Heart left ventricle (tissue), 16 donors: ENCODE measurements around the gene C2CD2. TPM values are rescaled to one million over a fixed set of nuclear protein-coding genes. Genes with fewer than 3 reads are reported as not detected.

Experiments
- ATAC-seq, 4 donors: fragments of 200-7000 bp; cut with Tn5 transposase; one replicate each; pipeline ENCODE4 v1.9.1; 2020 to 2022; ENCODE audit warnings: moderate library complexity in 4 of 4, mild to moderate bottlenecking in 3 of 4, moderate number of reproducible peaks in 1 of 4
- DNase-seq, 5 donors: peaks; one replicate each; pipeline ENCODE4 v3.0.0-alpha.2; 2020
- H3K27ac ChIP-seq, 12 donors: fragments of 200-600 bp; sonication (generic) in 4 of 12; one replicate each; pipeline versions ENCODE4 v1.5.0 to v1.8.0; 2016 to 2022; ENCODE audit warnings: mild to moderate bottlenecking in 2 of 12
- H3K27me3 ChIP-seq, 9 donors: fragments of 200-600 bp; sonication (generic) in 2 of 9; one replicate each; pipeline versions ENCODE4 v1.5.1 to v1.8.0; 2016 to 2022; ENCODE audit warnings: mild to moderate bottlenecking in 3 of 9
- H3K36me3 ChIP-seq, 9 donors: fragments of 200-600 bp; sonication (generic) in 2 of 9; one replicate each; pipeline versions ENCODE4 v1.5.0 to v1.8.0; 2018 to 2022; ENCODE audit warnings: mild to moderate bottlenecking in 2 of 9
- H3K4me1 ChIP-seq, 12 donors: fragments of 200-600 bp; sonication (generic) in 4 of 12; one replicate each; pipeline versions ENCODE4 v1.5.0 to v1.8.0; 2016 to 2022; ENCODE audit warnings: mild to moderate bottlenecking in 3 of 12
- H3K4me3 ChIP-seq, 12 donors: fragments of 200-600 bp; sonication (generic) in 4 of 12; one replicate each; pipeline versions ENCODE4 v1.5.0 to v1.8.0; 2017 to 2022; ENCODE audit warnings: mild to moderate bottlenecking in 9 of 12, moderate library complexity in 4 of 12
- H3K9me3 ChIP-seq, 12 donors: fragments of 200-600 bp; sonication (generic) in 4 of 12; one replicate each; pipeline versions ENCODE4 v1.5.0 to v1.8.0; 2016 to 2022; ENCODE audit warnings: mild to moderate bottlenecking in 1 of 12
- POLR2A ChIP-seq, 2 donors: fragments of 450-650 bp; IDR thresholded peaks; one replicate each; pipeline ENCODE4 v1.6.1; 2017; ENCODE audit warnings: antibody characterized with exemption in 2 of 2, mild to moderate bottlenecking in 2 of 2, moderate library complexity in 2 of 2
- WGBS, 4 donors: extraction: QIAGEN DNeasy Blood & Tissue Kit in 2 of 4; methylation state at CpG; one replicate each; pipeline versions ENCODE4 v1.1.5 to v1.1.7; 2013 to 2018; 5-methylcytosine and 5-hydroxymethylcytosine counted together
- intact Hi-C, 10 donors: fragments of 100-400 bp; cut with DNase I; formaldehyde crosslinking; loops; one replicate each; pipeline versions ENCODE4 v1.11.1 to v1.14.2; 2022
- polyA plus RNA-seq, 2 donors: library from polyadenylated mRNA; stranded (reverse); fragments of 200-250 nt; gene quantifications; one replicate each; pipeline ENCODE4 v1.2.3, GENCODE V29; 2013
- total RNA-seq, 9 donors: library from RNA; depleted of rRNA in 2 of 9; stranded (reverse); fragments of >200 nt in 2 of 9; fragmentation: NEBNext Ultra II Directional in 3 of 9; extraction: Animal tissue kit (Norgen Biotek cat#: 25700) in 3 of 9; gene quantifications; one replicate each; pipeline versions ENCODE4 v1.1.0 to v1.2.4, GENCODE V29; 2016 to 2023
- TF ChIP-seq, protein P1 (sequence below), 12 donors: fragments of 200-600 bp; sonication (generic) in 4 of 12; IDR thresholded peaks; one replicate each; pipeline versions ENCODE4 v1.5.0 to v1.8.0; 2018 to 2022; ENCODE audit warnings: antibody characterized with exemption in 12 of 12, mild to moderate bottlenecking in 5 of 12
- donor health status: ischemic (EF 13 %, LVEDD 7.1; RV severe dilation, severe dysfunction).
- donor health status: healthy with polysubstance abuse.
- donor health status: DM: no; HTN: yes; CAD: no.
- donor health status: DM: no; HTN: no; CAD: no.
- donor health status: ischemic (EF 25% LVEDD 6.9; RV normal size, moderate dysfunction).
- donor health status: ischemic (EF 25% LVEDD 5.7; RV mildly dilated, moderate dysfunction).
- donor health status: healthy.
- donor health status: DM: yes; HTN: yes; CAD: no.
- donor health status: ischemic (EF 35%, LVEDD 5.7; RV mildly dilated, moderate dysfunction).
- donor health status: nonischemic (EF 11% LVEDD 7.7; RV severe dilation, severe dysfunction).
- donor health status: DM: yes; HTN: yes; CAD: no.
- donor health status: PGD.
- donor health status: ischemic (EF 29% LVEDD 5.4; RV normal size, mild dysfunction).
- donor health status: nonischemic (EF 23%, LVEDD 6.1; RV moderate dilation, normal function).

The C2CD2 gene
- total and polyA plus RNA-seq, 11 donors, result 3.8 to 13.9 (median 6.0) TPM

DNA sequence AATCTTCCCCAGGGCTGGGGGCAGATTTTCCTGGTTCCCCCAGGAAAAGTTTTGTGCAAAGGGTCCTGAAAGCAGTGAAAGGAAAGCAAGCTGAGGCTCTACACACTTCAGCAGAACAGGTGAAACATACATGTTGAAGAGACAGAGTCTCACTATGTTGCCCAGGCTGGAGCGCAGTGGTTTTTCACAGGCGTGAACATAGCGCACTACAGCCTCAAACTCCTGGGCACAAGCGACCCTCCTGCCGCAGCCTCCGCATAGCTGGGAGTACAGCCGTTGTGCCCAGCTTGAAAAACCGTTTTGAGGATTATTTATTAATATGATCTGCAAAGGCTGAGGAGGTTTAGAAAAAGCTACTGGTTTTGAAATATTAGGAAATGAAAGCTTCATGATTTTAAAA, 86.5 kb downstream of the C2CD2 start:
- intact Hi-C loops, result no loop called here
- Histone ChIP-seq H3K27me3 (no peaks in the 10 kb centered on the region), H3K4me3 (no peak overlapping the region), H3K9me3 (no peaks in the 10 kb centered on the region), H3K36me3 (no peaks in the 10 kb centered on the region), H3K27ac (no peak overlapping the region), H3K4me1 (peaks cover 0 to 10% (median 0%) of the 10 kb centered on the region in 12 donors)
- WGBS, 4 donors, result 96 to 98% (median 96%) methylated on average over 8 of the region's 8 CpGs
- no peak for TF ChIP-seq POLR2A (IDR thresholded peaks at IDR 0.05)
- TF ChIP-seq, protein P1, sequence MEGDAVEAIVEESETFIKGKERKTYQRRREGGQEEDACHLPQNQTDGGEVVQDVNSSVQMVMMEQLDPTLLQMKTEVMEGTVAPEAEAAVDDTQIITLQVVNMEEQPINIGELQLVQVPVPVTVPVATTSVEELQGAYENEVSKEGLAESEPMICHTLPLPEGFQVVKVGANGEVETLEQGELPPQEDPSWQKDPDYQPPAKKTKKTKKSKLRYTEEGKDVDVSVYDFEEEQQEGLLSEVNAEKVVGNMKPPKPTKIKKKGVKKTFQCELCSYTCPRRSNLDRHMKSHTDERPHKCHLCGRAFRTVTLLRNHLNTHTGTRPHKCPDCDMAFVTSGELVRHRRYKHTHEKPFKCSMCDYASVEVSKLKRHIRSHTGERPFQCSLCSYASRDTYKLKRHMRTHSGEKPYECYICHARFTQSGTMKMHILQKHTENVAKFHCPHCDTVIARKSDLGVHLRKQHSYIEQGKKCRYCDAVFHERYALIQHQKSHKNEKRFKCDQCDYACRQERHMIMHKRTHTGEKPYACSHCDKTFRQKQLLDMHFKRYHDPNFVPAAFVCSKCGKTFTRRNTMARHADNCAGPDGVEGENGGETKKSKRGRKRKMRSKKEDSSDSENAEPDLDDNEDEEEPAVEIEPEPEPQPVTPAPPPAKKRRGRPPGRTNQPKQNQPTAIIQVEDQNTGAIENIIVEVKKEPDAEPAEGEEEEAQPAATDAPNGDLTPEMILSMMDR (IDR thresholded peaks at IDR 0.05), result no peak
- no peak for ATAC-seq
- DNase-seq, result no peak

DNA sequence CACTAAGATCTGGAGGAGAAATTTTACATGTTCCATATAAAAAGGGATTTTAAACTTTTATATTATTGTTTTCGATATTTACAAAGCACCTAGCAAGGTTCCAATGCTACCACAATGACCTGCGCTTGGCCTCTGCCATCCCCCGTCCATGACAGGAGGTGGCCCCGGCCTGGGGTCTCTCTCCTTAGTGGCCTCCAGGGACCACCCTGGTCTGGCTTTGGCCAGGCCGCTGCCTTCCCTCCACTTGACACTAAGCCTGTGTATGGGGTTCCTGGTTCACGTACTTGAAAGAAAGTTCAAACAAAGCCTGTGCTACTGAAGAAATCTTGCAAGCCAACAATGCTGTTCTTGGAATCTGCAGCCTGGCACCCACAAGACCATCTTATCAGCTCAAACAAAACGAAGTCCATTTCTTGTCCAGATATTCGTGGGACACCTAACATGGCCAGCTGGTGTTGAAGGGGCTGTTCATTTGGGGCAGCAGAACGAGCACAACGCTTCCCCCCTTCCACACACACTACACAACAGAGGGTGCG, 87.5 kb downstream of the C2CD2 start:
- ATAC-seq, result no peak
- Histone ChIP-seq H3K4me3 (no peak overlapping the region), H3K4me1 (peaks cover 0 to 10% (median 0%) of the 10 kb centered on the region in 12 donors), H3K27ac (no peak overlapping the region), H3K27me3 (no peaks in the 10 kb centered on the region), H3K9me3 (no peaks in the 10 kb centered on the region), H3K36me3 (no peaks in the 10 kb centered on the region)
- intact Hi-C loops, result no loop called here
- no peak for TF ChIP-seq POLR2A (IDR thresholded peaks at IDR 0.05)
- TF ChIP-seq, protein P1 (IDR thresholded peaks at IDR 0.05), result no peak
- DNase-seq, result no peak
- 76 to 91% (median 86%) methylated on average over 11 of the region's 11 CpGs for WGBS, 4 donors

DNA sequence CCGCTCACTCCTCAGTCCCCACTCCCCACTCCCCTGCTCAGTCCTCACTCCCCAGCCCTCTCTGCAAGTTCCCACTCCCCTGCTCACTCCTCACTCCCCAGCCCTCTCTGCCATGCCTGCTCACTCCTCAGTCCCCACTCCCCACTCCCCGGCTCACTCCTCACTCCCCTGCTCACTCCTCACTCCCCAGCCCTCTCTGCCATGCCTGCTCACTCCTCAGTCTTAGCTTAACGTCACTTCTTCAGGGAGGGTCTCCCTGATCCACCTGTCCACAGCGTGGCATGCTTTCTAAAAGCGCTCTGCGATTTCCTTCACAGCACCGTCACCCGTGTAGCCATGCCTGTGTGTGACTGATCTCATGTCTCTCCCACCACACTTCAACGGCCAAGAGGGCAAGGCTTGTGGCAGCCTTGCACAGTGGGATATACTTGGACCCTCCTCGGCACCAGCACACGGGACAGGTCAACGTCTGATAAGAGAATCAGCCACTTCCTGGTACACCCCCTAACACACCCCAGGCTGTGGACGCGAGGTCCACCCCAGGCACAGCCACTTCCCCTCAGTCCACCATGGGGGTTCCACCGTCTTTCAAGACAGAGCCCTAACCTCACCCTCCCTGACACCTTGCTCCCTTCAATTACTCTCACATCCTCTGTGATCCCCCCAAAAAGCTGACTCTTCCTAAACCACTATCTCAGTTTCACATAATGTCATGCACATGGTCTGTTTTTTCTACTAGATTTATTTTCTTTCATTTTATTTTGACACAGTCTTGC, 88.6 kb downstream of the C2CD2 start:
- no peak overlapping the region for H3K4me3 ChIP-seq
- DNase-seq, result no peak
- WGBS, 4 donors, result 78 to 88% (median 82%) methylated on average over 15 of the region's 15 CpGs
- no peak for TF ChIP-seq POLR2A (IDR thresholded peaks at IDR 0.05)
- TF ChIP-seq, protein P1 (IDR thresholded peaks at IDR 0.05), result no peak
- intact Hi-C loops, result no loop called here
- no peak overlapping the region for H3K27ac ChIP-seq
- H3K27me3 ChIP-seq, result no peaks in the 10 kb centered on the region
- H3K4me1 ChIP-seq, result peaks cover 0 to 10% (median 0%) of the 10 kb centered on the region in 12 donors
- no peaks in the 10 kb centered on the region for H3K9me3 ChIP-seq
- peaks cover 0 to under 1% (median 0%) of the 10 kb centered on the region in 9 donors for H3K36me3 ChIP-seq
- ATAC-seq, result peak in 1 of 4 donors; percentile 48

DNA sequence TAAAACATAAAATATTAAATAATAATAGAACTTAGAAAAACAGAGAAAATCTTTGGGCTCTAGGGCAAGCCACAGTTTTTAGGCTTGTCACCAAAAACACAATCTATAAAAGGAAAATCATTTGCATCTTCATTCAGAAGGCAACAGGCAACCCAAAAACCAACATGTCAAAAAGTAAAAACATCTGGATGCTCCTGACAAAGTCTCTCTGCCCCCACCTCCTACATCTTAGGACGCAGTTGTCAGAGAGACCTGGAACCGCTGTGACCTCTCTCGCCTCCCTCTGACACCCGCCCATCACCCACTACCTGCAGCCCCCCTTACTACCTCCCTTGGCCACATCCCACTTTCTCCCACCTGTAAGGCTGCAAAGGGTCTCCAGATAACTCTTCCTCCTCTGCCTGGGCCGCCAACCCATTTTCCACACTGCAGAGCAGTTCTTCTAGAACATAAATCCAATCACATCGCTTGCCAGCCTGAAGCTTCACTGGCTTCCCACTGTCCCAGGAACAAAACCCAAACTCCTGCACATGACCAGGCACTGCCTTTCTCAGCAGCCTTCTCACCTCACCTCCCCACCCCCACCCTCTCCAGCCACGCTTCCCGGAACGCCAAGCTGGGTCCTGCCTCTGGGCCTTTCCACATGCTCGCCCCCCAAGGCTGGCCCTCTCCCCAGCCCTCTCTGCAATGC, 89.4 kb downstream of the C2CD2 start:
- Histone ChIP-seq H3K27ac (no peak overlapping the region), H3K4me1 (peaks cover 0 to 10% (median 0%) of the 10 kb centered on the region in 12 donors), H3K36me3 (peaks cover 0 to 8% (median 2%) of the 10 kb centered on the region in 9 donors), H3K4me3 (no peak overlapping the region), H3K9me3 (no peaks in the 10 kb centered on the region), H3K27me3 (no peaks in the 10 kb centered on the region)
- intact Hi-C loops, result no loop called here
- DNase-seq (no peak), ATAC-seq (no peak)
- TF ChIP-seq, protein P1 (IDR thresholded peaks at IDR 0.05), result no peak
- TF ChIP-seq POLR2A (IDR thresholded peaks at IDR 0.05), result no peak
- WGBS, 4 donors, result 94 to 99% (median 96%) methylated on average over 10 of the region's 10 CpGs
